H9 (cell line): Measurements from ENCODE around the gene LYRM1. TPM values are rescaled to one million over a fixed set of nuclear protein-coding genes. Genes with fewer than 3 reads are reported as not detected.

Experiments used
- DNase-seq: peaks from one replicate; pipeline ENCODE4 v3.0.0-alpha.2; 2017
- H2AFZ ChIP-seq: one replicate; pipeline ENCODE4 v1.6.1; 2013; ENCODE audit warnings: mild to moderate bottlenecking, low read length, control low read depth, moderate library complexity
- H2AK5ac ChIP-seq: 2 replicates; pipeline ENCODE4 v1.6.1; 2013; ENCODE audit warnings: low read length, control low read depth, mixed read lengths; ENCODE audit not compliant: insufficient read length
- H2BK120ac ChIP-seq: one replicate; pipeline ENCODE4 v1.6.1; 2013; ENCODE audit warnings: low read depth, mild to moderate bottlenecking, low read length, control low read depth, inconsistent platforms; ENCODE audit not compliant: poor library complexity, severe bottlenecking
- H2BK12ac ChIP-seq: 2 replicates; pipeline ENCODE4 v1.6.1; 2013; ENCODE audit warnings: low read length, control low read depth, mixed read lengths, low read depth; ENCODE audit not compliant: insufficient read length
- H2BK15ac ChIP-seq: 2 replicates; pipeline ENCODE4 v1.6.1; 2013; ENCODE audit warnings: low read depth, low read length, control low read depth
- H2BK20ac ChIP-seq: one replicate; pipeline ENCODE4 v1.6.1; 2013; ENCODE audit warnings: low read depth, mild to moderate bottlenecking, low read length, control low read depth, inconsistent platforms; ENCODE audit not compliant: poor library complexity, severe bottlenecking
- H2BK5ac ChIP-seq: 2 replicates; pipeline ENCODE4 v1.6.1; 2013; ENCODE audit warnings: low read length, control low read depth, mixed read lengths; ENCODE audit not compliant: insufficient read length
- H3K14ac ChIP-seq: 2 replicates; pipeline ENCODE4 v1.6.1; 2013; ENCODE audit warnings: low read length, control low read depth; ENCODE audit not compliant: insufficient read depth
- H3K18ac ChIP-seq: 2 replicates; pipeline ENCODE4 v1.6.1; 2013; ENCODE audit warnings: low read depth, mild to moderate bottlenecking, mixed read lengths, low read length, control low read depth; ENCODE audit not compliant: insufficient read length
- H3K23ac ChIP-seq: 2 replicates; pipeline ENCODE4 v1.6.1; 2013; ENCODE audit warnings: low read length, control low read depth, mixed read lengths, low read depth; ENCODE audit not compliant: insufficient read length
- H3K23me2 ChIP-seq: 2 replicates; pipeline ENCODE4 v1.6.1; 2013; ENCODE audit warnings: low read depth, mild to moderate bottlenecking, mixed read lengths, low read length, control low read depth; ENCODE audit not compliant: insufficient read length, poor library complexity, severe bottlenecking
- H3K27ac ChIP-seq: 2 replicates; pipeline ENCODE4 v1.5.1; 2013; ENCODE audit warnings: low read length, control low read depth, mixed read lengths, low read depth; ENCODE audit not compliant: insufficient read length
- H3K27me3 ChIP-seq: 2 replicates; pipeline ENCODE4 v1.6.1; 2013; ENCODE audit warnings: low read length, control low read depth, inconsistent platforms; ENCODE audit not compliant: insufficient read depth
- H3K4ac ChIP-seq: 2 replicates; pipeline ENCODE4 v1.6.1; 2013; ENCODE audit warnings: low read depth, mild to moderate bottlenecking, control low read depth, inconsistent platforms, low read length, moderate library complexity
- H3K4me1 ChIP-seq: 2 replicates; pipeline ENCODE4 v1.6.1; 2013; ENCODE audit warnings: low read length, control low read depth, inconsistent platforms; ENCODE audit not compliant: insufficient read depth
- H3K4me2 ChIP-seq: 2 replicates; pipeline ENCODE4 v1.6.1; 2013; ENCODE audit warnings: low read length, control low read depth, mixed read lengths; ENCODE audit not compliant: insufficient read length, insufficient read depth
- H3K56ac ChIP-seq: 2 replicates; pipeline ENCODE4 v1.6.1; 2013; ENCODE audit warnings: low read depth, mild to moderate bottlenecking, mixed read lengths, low read length, control low read depth; ENCODE audit not compliant: insufficient read length
- H3K79me1 ChIP-seq: 2 replicates; pipeline ENCODE4 v1.6.1; 2013; ENCODE audit warnings: low read depth, mild to moderate bottlenecking, moderate library complexity, low read length, control low read depth, inconsistent platforms; ENCODE audit not compliant: insufficient read depth, poor library complexity, severe bottlenecking
- H3K79me2 ChIP-seq: 2 replicates; pipeline ENCODE4 v1.6.1; 2013; ENCODE audit warnings: low read length, control low read depth, inconsistent platforms; ENCODE audit not compliant: insufficient read depth
- H3K9ac ChIP-seq: 2 replicates; pipeline ENCODE4 v1.6.1; 2013; ENCODE audit warnings: low read length, control low read depth, mixed read lengths; ENCODE audit not compliant: insufficient read length; ENCODE audit errors: extremely low read depth
- H3K9me3 ChIP-seq: one replicate; pipeline ENCODE4 v1.6.1; 2013; ENCODE audit warnings: low read depth, low read length, inconsistent platforms; ENCODE audit not compliant: control insufficient read depth
- H3T11ph ChIP-seq: one replicate; pipeline ENCODE4 v1.6.1; 2013; ENCODE audit warnings: mild to moderate bottlenecking, low read length, control low read depth, inconsistent platforms
- H4K20me1 ChIP-seq: one replicate; pipeline ENCODE4 v1.6.1; 2013; ENCODE audit not compliant: control insufficient read depth, insufficient read length, insufficient read depth
- H4K5ac ChIP-seq: 2 replicates; pipeline ENCODE4 v1.6.1; 2013; ENCODE audit warnings: low read depth, mild to moderate bottlenecking, mixed read lengths, low read length, control low read depth; ENCODE audit not compliant: insufficient read length
- H4K8ac ChIP-seq: replicated peaks from 2 replicates; pipeline ENCODE4 v1.6.1; 2013; ENCODE audit warnings: low read length, control low read depth, mixed read lengths, low read depth; ENCODE audit not compliant: insufficient read length
- H4K91ac ChIP-seq: 2 replicates; pipeline ENCODE4 v1.6.1; 2013; ENCODE audit warnings: low read depth, mild to moderate bottlenecking, moderate library complexity, mixed read lengths, low read length, control low read depth; ENCODE audit not compliant: insufficient read length
- H3K27ac Mint-ChIP-seq, 3 experiments: 2 replicates in 2 of 3; 3 replicates in 1 of 3; pipeline ENCODE4 v1.8.0; 2020 to 2021; ENCODE audit warnings: mixed read lengths in 3 of 3, mild to moderate bottlenecking in 1 of 3, moderate library complexity in 1 of 3
- H3K27me3 Mint-ChIP-seq: 2 replicates; pipeline ENCODE4 v1.8.0; 2021; ENCODE audit warnings: low read depth, mild to moderate bottlenecking, moderate library complexity, mixed read lengths
- H3K36me3 Mint-ChIP-seq, 3 experiments: 2 replicates in 2 of 3; 3 replicates in 1 of 3; pipeline ENCODE4 v1.8.0; 2020 to 2021; ENCODE audit warnings: low read depth in 3 of 3, mixed read lengths in 3 of 3; ENCODE audit not compliant: insufficient read depth in 1 of 3
- H3K4me1 Mint-ChIP-seq, 2 experiments: 2 replicates each; pipeline ENCODE4 v1.8.0; 2020; ENCODE audit warnings: mixed read lengths in 2 of 2
- H3K4me3 Mint-ChIP-seq, 2 experiments: 2 replicates in 1 of 2; 3 replicates in 1 of 2; pipeline ENCODE4 v1.8.0; 2020 to 2021; ENCODE audit warnings: mild to moderate bottlenecking in 2 of 2, mixed read lengths in 2 of 2, moderate library complexity in 1 of 2
- H3K9me3 Mint-ChIP-seq, 2 experiments: 2 replicates in 1 of 2; 3 replicates in 1 of 2; pipeline ENCODE4 v1.8.0; 2020; ENCODE audit warnings: mild to moderate bottlenecking in 2 of 2, mixed read lengths in 2 of 2, moderate library complexity in 1 of 2
- WGBS: extraction: QIAGEN DNeasy Blood & Tissue Kit; methylation state at CpG from one replicate; pipeline ENCODE4 v1.1.7; 2013; ENCODE audit warnings: missing lambda C conversion rate, low lambda C conversion rate, mixed read lengths; ENCODE audit not compliant: insufficient read length; ENCODE audit errors: extremely low coverage; 5-methylcytosine and 5-hydroxymethylcytosine counted together
- total RNA-seq: library from RNA; stranded (reverse); gene quantifications from 2 replicates; pipeline ENCODE4 v1.2.1, GENCODE V29; 2021
- TF ChIP-seq, protein P1 (sequence below): fragments of 200-600 bp; sonication (generic); conservative IDR thresholded peaks from 3 replicates; pipeline ENCODE4 v1.8.0; 2021; ENCODE audit warnings: antibody characterized with exemption, mild to moderate bottlenecking

LYRM1 gene
- total RNA-seq, 1 experiment from 2014 or later = 9.6 TPM

GRCh38 chr16:20903116-20903898 lies 2.7 kb downstream of the LYRM1 start:
- H3K27me3 Mint-ChIP-seq = no peaks in the 10 kb centered on the region

More at GRCh38 chr16:20903116-20903898, 2.7 kb downstream of the LYRM1 start:
- Histone ChIP-seq H3K27ac (no peak overlapping the region), H4K5ac (no peak overlapping the region), H2AFZ (no peak overlapping the region), H2BK20ac (no peak overlapping the region), H3K4me2 (no peak overlapping the region), H3K9ac (no peak overlapping the region), H3K79me1 (peaks cover 5% of the 10 kb centered on the region), H3K56ac (no peak overlapping the region), H3K4me1 (no peaks in the 10 kb centered on the region), H3K18ac (no peak overlapping the region), H3K9me3 (no peaks in the 10 kb centered on the region), H3K23ac (no peak overlapping the region), H2AK5ac (no peak overlapping the region), H3K4ac (no peak overlapping the region), H3K14ac (no peak overlapping the region), H3K79me2 (peaks cover 10% of the 10 kb centered on the region; the same call in 1 of the 2 replicates), H4K8ac (no peak overlapping the region), H2BK15ac (no peak overlapping the region), H2BK120ac (no peak overlapping the region), H3T11ph (no peak overlapping the region), H3K23me2 (peaks cover 14% of the 10 kb centered on the region), H2BK12ac (no peak overlapping the region), H4K20me1 (no peaks in the 10 kb centered on the region), H2BK5ac (no peak overlapping the region), H3K27me3 (no peaks in the 10 kb centered on the region), H4K91ac (no peak overlapping the region)
- no peaks in the 10 kb centered on the region; a peak in 1 of 5 replicates for H3K9me3 Mint-ChIP-seq
- no peak for DNase-seq
- WGBS = no CpG with 5 or more reads among the region's 5 CpGs
- H3K4me3 Mint-ChIP-seq = peak overlapping the region in 1 of 2 experiments; percentile 7; a peak in 2 of 5 replicates
- H3K4me1 Mint-ChIP-seq = peaks cover 44 to 49% of the 10 kb centered on the region in 2 experiments
- TF ChIP-seq, protein P1, sequence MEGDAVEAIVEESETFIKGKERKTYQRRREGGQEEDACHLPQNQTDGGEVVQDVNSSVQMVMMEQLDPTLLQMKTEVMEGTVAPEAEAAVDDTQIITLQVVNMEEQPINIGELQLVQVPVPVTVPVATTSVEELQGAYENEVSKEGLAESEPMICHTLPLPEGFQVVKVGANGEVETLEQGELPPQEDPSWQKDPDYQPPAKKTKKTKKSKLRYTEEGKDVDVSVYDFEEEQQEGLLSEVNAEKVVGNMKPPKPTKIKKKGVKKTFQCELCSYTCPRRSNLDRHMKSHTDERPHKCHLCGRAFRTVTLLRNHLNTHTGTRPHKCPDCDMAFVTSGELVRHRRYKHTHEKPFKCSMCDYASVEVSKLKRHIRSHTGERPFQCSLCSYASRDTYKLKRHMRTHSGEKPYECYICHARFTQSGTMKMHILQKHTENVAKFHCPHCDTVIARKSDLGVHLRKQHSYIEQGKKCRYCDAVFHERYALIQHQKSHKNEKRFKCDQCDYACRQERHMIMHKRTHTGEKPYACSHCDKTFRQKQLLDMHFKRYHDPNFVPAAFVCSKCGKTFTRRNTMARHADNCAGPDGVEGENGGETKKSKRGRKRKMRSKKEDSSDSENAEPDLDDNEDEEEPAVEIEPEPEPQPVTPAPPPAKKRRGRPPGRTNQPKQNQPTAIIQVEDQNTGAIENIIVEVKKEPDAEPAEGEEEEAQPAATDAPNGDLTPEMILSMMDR = no peak
- H3K27ac Mint-ChIP-seq = no peak overlapping the region; a peak in 1 of 7 replicates
- peaks cover 0 to 8% (median 5%) of the 10 kb centered on the region in 3 experiments; a peak in 5 of 7 replicates for H3K36me3 Mint-ChIP-seq
